ENCODE measurements around the gene APLF. TPM values are rescaled to one million over a fixed set of nuclear protein-coding genes. Genes with fewer than 3 reads are reported as not detected.
A peak's percentile ranks its signal among the peaks of the same experiment; 100 is the strongest.
"Not testable (repeated sequence)": the region's sequence is repeated elsewhere in the genome, so short reads cannot be mapped to it uniquely, and the experiment has no call there.

Gene APLF
- total and polyA plus RNA-seq, 2 experiments from 2014 or later, result 3.0 to 3.7 TPM

DNA sequence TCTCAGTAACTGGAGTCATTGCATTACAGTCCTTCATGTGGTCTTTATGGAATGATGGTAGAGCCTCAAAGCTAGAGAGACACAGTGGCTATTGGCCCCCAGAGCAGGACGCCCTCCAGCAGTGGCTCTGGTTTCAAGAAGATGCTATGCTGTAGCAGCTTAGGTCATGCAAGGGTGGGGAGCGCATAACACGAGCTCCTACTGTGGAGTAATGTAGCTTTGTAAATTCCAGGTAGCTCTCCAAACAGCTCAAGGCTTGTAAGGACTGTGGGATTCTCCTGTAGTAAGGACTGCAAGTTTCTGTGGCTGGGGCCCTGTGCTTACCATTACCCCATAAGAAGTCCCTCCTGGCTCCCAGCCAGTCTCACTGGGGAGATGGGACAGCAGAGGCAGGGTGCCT lies 15.6 kb downstream of the APLF start:
- no peaks in the 10 kb centered on the region for H3K27me3 ChIP-seq (ENCODE audit: insufficient read depth)
- H3K27ac Mint-ChIP-seq, result no peak overlapping the region
- H3K36me3 Mint-ChIP-seq (ENCODE audit: low read depth), result no peaks in the 10 kb centered on the region
- no peak overlapping the region for H3K27ac ChIP-seq (ENCODE audit: low read depth)
- DNase-seq (ENCODE audit: low spot score) (peak; percentile 29), ATAC-seq (peak; percentile 83)
- H3F3A ChIP-seq (replicated peaks; ENCODE audit: low read depth), result no peaks in the 10 kb centered on the region
- H4K20me1 ChIP-seq (replicated peaks; ENCODE audit: insufficient read depth), result no peaks in the 10 kb centered on the region
- peaks cover 8% of the 10 kb centered on the region; the same call in 2 of the 3 replicates for H3K4me1 Mint-ChIP-seq
- H3K36me3 ChIP-seq (ENCODE audit: insufficient read depth), result no peaks in the 10 kb centered on the region
- H3K4me3 Mint-ChIP-seq, result no peak overlapping the region
- no peaks in the 10 kb centered on the region for H3K27me3 Mint-ChIP-seq (ENCODE audit: insufficient read depth, low read depth, poor library complexity)
- TF ChIP-seq NANOG (IDR thresholded peaks at IDR 0.05; ENCODE audit: borderline replicate concordance), result no peak
- TF ChIP-seq POLR2AphosphoS5 (IDR thresholded peaks at IDR 0.05; ENCODE audit: low read depth), result no peak
- TF ChIP-seq JUNB (IDR thresholded peaks at IDR 0.05; ENCODE audit: unreplicated experiment), result no peak
- TF ChIP-seq, protein P1, sequence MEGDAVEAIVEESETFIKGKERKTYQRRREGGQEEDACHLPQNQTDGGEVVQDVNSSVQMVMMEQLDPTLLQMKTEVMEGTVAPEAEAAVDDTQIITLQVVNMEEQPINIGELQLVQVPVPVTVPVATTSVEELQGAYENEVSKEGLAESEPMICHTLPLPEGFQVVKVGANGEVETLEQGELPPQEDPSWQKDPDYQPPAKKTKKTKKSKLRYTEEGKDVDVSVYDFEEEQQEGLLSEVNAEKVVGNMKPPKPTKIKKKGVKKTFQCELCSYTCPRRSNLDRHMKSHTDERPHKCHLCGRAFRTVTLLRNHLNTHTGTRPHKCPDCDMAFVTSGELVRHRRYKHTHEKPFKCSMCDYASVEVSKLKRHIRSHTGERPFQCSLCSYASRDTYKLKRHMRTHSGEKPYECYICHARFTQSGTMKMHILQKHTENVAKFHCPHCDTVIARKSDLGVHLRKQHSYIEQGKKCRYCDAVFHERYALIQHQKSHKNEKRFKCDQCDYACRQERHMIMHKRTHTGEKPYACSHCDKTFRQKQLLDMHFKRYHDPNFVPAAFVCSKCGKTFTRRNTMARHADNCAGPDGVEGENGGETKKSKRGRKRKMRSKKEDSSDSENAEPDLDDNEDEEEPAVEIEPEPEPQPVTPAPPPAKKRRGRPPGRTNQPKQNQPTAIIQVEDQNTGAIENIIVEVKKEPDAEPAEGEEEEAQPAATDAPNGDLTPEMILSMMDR (conservative IDR thresholded peaks at IDR 0.05; ENCODE audit: low read depth in 2 of 2), result no peak
- no peak for TF ChIP-seq ETS1 (IDR thresholded peaks at IDR 0.05)
- no peak for TF ChIP-seq CREB1 (CRISPR knock-in tag; IDR thresholded peaks at IDR 0.05; ENCODE audit: low read depth)
- TF ChIP-seq ZNF114 (CRISPR knock-in tag; IDR thresholded peaks at IDR 0.05), result no peak
- TF ChIP-seq EZH2phosphoT487 (IDR thresholded peaks at IDR 0.05; ENCODE audit: unreplicated experiment), result no peak
- H3K4me2 ChIP-seq, result no peak overlapping the region
- H3K4me1 ChIP-seq (ENCODE audit: insufficient read depth), result no peaks in the 10 kb centered on the region
- H2AFZ ChIP-seq, result no peak overlapping the region
- no peaks in the 10 kb centered on the region; the same call in 1 of the 2 replicates for H3K9me2 ChIP-seq (ENCODE audit: insufficient read depth)
- no peaks in the 10 kb centered on the region for H3K9me3 Mint-ChIP-seq
- H3K79me2 ChIP-seq (replicated peaks; ENCODE audit: insufficient read depth), result peaks cover 6% of the 10 kb centered on the region; the same call in 1 of the 2 replicates
- no peak overlapping the region for H3K4me3 ChIP-seq

DNA sequence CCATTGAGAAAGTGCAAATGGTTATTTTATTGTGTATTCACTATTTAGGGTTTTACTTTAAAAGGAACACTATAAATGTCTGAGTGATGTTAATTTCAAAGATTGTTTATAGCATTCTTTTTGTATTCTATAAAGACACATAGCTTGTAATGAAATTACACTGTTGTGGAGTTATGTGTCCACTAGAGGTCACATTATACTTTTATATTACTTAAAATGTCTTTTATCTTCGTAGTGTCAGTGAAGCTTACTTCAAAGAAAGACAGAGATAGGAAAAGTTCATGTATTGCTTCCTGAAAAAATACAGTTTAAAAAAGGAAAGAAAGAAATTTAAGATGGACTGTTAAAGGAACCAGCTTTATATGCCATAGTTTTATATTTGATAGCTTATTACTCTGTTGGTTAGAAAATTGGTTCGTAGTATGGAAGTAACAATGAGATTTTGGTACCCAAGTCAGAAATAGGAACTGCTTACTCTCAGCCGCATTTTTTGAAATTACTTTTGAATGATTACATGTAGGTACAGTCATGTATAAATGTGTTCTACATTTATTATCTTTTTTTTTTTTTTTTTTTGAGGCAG lies 20.5 kb downstream of the APLF start:
- Histone ChIP-seq H3K36me3 (ENCODE audit: insufficient read depth) (no peaks in the 10 kb centered on the region), H3K79me2 (replicated peaks; ENCODE audit: insufficient read depth) (no peaks in the 10 kb centered on the region), H3K9me2 (ENCODE audit: insufficient read depth) (no peaks in the 10 kb centered on the region), H3K27me3 (ENCODE audit: insufficient read depth) (no peaks in the 10 kb centered on the region), H3K27ac (ENCODE audit: low read depth) (no peak overlapping the region), H3K4me2 (no peak overlapping the region), H3K4me3 (no peak overlapping the region), H3F3A (replicated peaks; ENCODE audit: low read depth) (no peaks in the 10 kb centered on the region), H3K4me1 (ENCODE audit: insufficient read depth) (no peaks in the 10 kb centered on the region), H2AFZ (no peak overlapping the region), H4K20me1 (replicated peaks; ENCODE audit: insufficient read depth) (no peaks in the 10 kb centered on the region)
- Mint-ChIP-seq H3K36me3 (ENCODE audit: low read depth) (no peaks in the 10 kb centered on the region), H3K4me1 (peaks cover 5% of the 10 kb centered on the region; the same call in 2 of the 3 replicates), H3K4me3 (no peak overlapping the region), H3K9me3 (no peaks in the 10 kb centered on the region), H3K27me3 (ENCODE audit: insufficient read depth, low read depth, poor library complexity) (no peaks in the 10 kb centered on the region), H3K27ac (no peak overlapping the region)
- TF ChIP-seq, protein P1 (conservative IDR thresholded peaks at IDR 0.05; ENCODE audit: low read depth in 2 of 2), result peak in 1 of 2 experiments; percentile 64; a peak in 3 of 4 replicates
- TF ChIP-seq EZH2 (IDR thresholded peaks at IDR 0.05; ENCODE audit: low read depth, unreplicated experiment), result no peak
- DNase-seq (ENCODE audit: low spot score) (peak; percentile 47), ATAC-seq (no peak)

DNA sequence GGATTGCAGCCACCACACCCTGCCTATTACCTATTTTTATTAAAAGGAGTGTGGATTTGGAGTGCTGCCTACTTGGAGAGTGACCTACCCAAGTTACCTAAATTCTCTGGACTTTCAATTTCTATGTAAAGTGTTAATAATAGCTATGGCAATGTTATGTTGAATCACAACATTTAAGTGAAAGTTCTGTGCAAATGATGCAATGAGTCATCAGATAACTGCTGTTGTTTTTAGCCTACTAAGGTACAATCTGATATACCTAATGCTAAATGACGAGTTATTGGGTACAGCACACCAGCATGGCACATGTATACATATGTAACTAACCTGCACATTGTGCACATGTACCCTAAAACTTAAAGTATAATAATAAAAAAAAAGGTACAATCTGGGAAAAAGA lies 21.2 kb downstream of the APLF start:
- H3K36me3 Mint-ChIP-seq (ENCODE audit: low read depth); H2AFZ ChIP-seq; H4K20me1 ChIP-seq (replicated peaks; ENCODE audit: insufficient read depth); ATAC-seq; H3K4me3 ChIP-seq; H3K9me2 ChIP-seq (ENCODE audit: insufficient read depth); H3K4me3 Mint-ChIP-seq; H3K4me1 Mint-ChIP-seq; H3K9me3 Mint-ChIP-seq; H3F3A ChIP-seq (replicated peaks; ENCODE audit: low read depth); H3K4me2 ChIP-seq; H3K4me1 ChIP-seq (ENCODE audit: insufficient read depth); DNase-seq (ENCODE audit: low spot score); H3K27me3 Mint-ChIP-seq (ENCODE audit: insufficient read depth, low read depth, poor library complexity); H3K27ac Mint-ChIP-seq; H3K36me3 ChIP-seq (ENCODE audit: insufficient read depth); H3K79me2 ChIP-seq (replicated peaks; ENCODE audit: insufficient read depth); H3K27ac ChIP-seq (ENCODE audit: low read depth); H3K27me3 ChIP-seq (ENCODE audit: insufficient read depth): not testable (repeated sequence)
